Measurements from ENCODE around the gene DOCK9.

- TF ChIP-seq EP300 (IDR thresholded peaks at IDR 0.05) (no peak), CTCF (IDR thresholded peaks at IDR 0.05) (no peak), POLR2A (IDR thresholded peaks at IDR 0.05) (no peak)
Observed at GRCh38 chr13:98804336-98804855, 173.5 kb downstream of the DOCK9 start.

All from ovary (tissue), 3 donors.